ENCODE results near the gene GRIN1. TPM values are rescaled to one million over a fixed set of nuclear protein-coding genes. Genes with fewer than 3 reads are reported as not detected.
"Not testable (repeated sequence)": the region's sequence is repeated elsewhere in the genome, so short reads cannot be mapped to it uniquely, and the experiment has no call there.

Gene GRIN1
- total RNA-seq, 1 experiment from 2014 or later, result not detected

GRCh38 chr9:137110911-137111787, 27.8 kb upstream of the GRIN1 start:
- DNase-seq (ENCODE audit: low spot score), result no peak
- in situ Hi-C loops (cut with HindIII; ENCODE audit: low sequenced_read_pairs), result no loop called here

GRCh38 chr9:137111788-137112563, 27.0 kb upstream of the GRIN1 start:
- DNase-seq (ENCODE audit: low spot score), result no peak
- in situ Hi-C loops (cut with HindIII; ENCODE audit: low sequenced_read_pairs), result no loop called here

GRCh38 chr9:137112564-137113384, 26.2 kb upstream of the GRIN1 start:
- DNase-seq (ENCODE audit: low spot score), result no peak
- in situ Hi-C loops (cut with HindIII; ENCODE audit: low sequenced_read_pairs), result no loop called here

GRCh38 chr9:137113385-137114159, 25.4 kb upstream of the GRIN1 start:
- DNase-seq (ENCODE audit: low spot score), result no peak
- in situ Hi-C loops (cut with HindIII; ENCODE audit: low sequenced_read_pairs), result no loop called here

- in situ Hi-C loops (cut with HindIII; ENCODE audit: low sequenced_read_pairs), result no loop called here
- no peak for DNase-seq (ENCODE audit: low spot score)
Measured at GRCh38 chr9:137114220-137114612, 24.7 kb upstream of the GRIN1 start.

GRCh38 chr9:137114613-137115393, 24.2 kb upstream of the GRIN1 start, which contains the start of gene DPP7:
Gene DPP7, minus strand, starts transcription at chr9:137114733. Its CDS starts 20 bp downstream, at chr9:137114713.
- peak; percentile 64 for DNase-seq (ENCODE audit: low spot score)
- in situ Hi-C loops (cut with HindIII; ENCODE audit: low sequenced_read_pairs), result no loop called here

GRCh38 chr9:137115394-137116026, 23.4 kb upstream of the GRIN1 start:
- no peak for DNase-seq (ENCODE audit: low spot score)
- in situ Hi-C loops (cut with HindIII; ENCODE audit: low sequenced_read_pairs), result no loop called here

- in situ Hi-C loops (cut with HindIII; ENCODE audit: low sequenced_read_pairs), result no loop called here
- DNase-seq (ENCODE audit: low spot score), result no peak
Measured at GRCh38 chr9:137116027-137116507, 22.9 kb upstream of the GRIN1 start.

- in situ Hi-C loops (cut with HindIII; ENCODE audit: low sequenced_read_pairs), result no loop called here
Measured at GRCh38 chr9:137116728-137117127, 22.2 kb upstream of the GRIN1 start.

GRCh38 chr9:137117269-137117731, 21.7 kb upstream of the GRIN1 start:
- no peak for DNase-seq (ENCODE audit: low spot score)
- in situ Hi-C loops (cut with HindIII; ENCODE audit: low sequenced_read_pairs), result no loop called here

More at GRCh38 chr9:137116728-137117127, 22.2 kb upstream of the GRIN1 start:
- DNase-seq (ENCODE audit: low spot score), result no peak

GRCh38 chr9:137118092-137118603, 20.8 kb upstream of the GRIN1 start:
- DNase-seq (ENCODE audit: low spot score); in situ Hi-C loops (cut with HindIII; ENCODE audit: low sequenced_read_pairs): not testable (repeated sequence)

GRCh38 chr9:137121927-137122795, 16.8 kb upstream of the GRIN1 start:
- in situ Hi-C loops (cut with HindIII; ENCODE audit: low sequenced_read_pairs); DNase-seq (ENCODE audit: low spot score): not testable (repeated sequence)

GRCh38 chr9:137122796-137123467, 16.0 kb upstream of the GRIN1 start:
- DNase-seq (ENCODE audit: low spot score); in situ Hi-C loops (cut with HindIII; ENCODE audit: low sequenced_read_pairs): not testable (repeated sequence)

- in situ Hi-C loops (cut with HindIII; ENCODE audit: low sequenced_read_pairs), result no loop called here
- DNase-seq (ENCODE audit: low spot score), result no peak
Measured at GRCh38 chr9:137123468-137123837, 15.5 kb upstream of the GRIN1 start.

- DNase-seq (ENCODE audit: low spot score); in situ Hi-C loops (cut with HindIII; ENCODE audit: low sequenced_read_pairs): not testable (repeated sequence)
Measured at GRCh38 chr9:137123952-137124462, 14.9 kb upstream of the GRIN1 start.
